Activated CD8-positive, alpha-beta T cell treated with anti-CD3 and anti-CD28 coated beads for 36 hours (primary cell): ENCODE results near the gene DCC. TPM values are rescaled to one million over a fixed set of nuclear protein-coding genes. Genes with fewer than 3 reads are reported as not detected.

Source experiments
- ATAC-seq: fragments of 200-7000 bp; cut with Tn5 transposase; one replicate; pipeline ENCODE4 v1.10.0; 2021; ENCODE audit warnings: mild to moderate bottlenecking, moderate library complexity
- CTCF ChIA-PET: fragments of 350-600 bp; sonication (Branson Sonifier 250); formaldehyde crosslinking; loops from one replicate; lab custom pipeline; 2021; ENCODE audit warnings: antibody characterized with exemption; lab: Charles Lee
- POLR2A ChIA-PET: fragments of 350-600 bp; sonication (Branson Sonifier 250); formaldehyde crosslinking; loops from one replicate; lab custom pipeline; 2021; ENCODE audit warnings: antibody characterized with exemption; lab: Charles Lee
- DNase-seq: peaks from one replicate; pipeline ENCODE4 v3.0.0-alpha.2; 2020
- H3K27ac Mint-ChIP-seq: one replicate; pipeline ENCODE4 v1.8.0; 2021; ENCODE audit warnings: mild to moderate bottlenecking, mixed read lengths
- H3K27me3 Mint-ChIP-seq: one replicate; pipeline ENCODE4 v1.8.0; 2021; ENCODE audit warnings: mixed read lengths
- H3K36me3 Mint-ChIP-seq: one replicate; pipeline ENCODE4 v1.8.0; 2021; ENCODE audit warnings: low read depth, mixed read lengths
- H3K4me1 Mint-ChIP-seq: one replicate; pipeline ENCODE4 v1.8.0; 2021; ENCODE audit warnings: low read depth, mixed read lengths
- H3K4me3 Mint-ChIP-seq: one replicate; pipeline ENCODE4 v1.8.0; 2021; ENCODE audit warnings: mild to moderate bottlenecking, moderate library complexity, mixed read lengths
- H3K9me3 Mint-ChIP-seq: one replicate; pipeline ENCODE4 v1.8.0; 2021; ENCODE audit warnings: mixed read lengths
- CTCF ChIP-seq: fragments of 200-600 bp; IDR thresholded peaks from one replicate; pipeline ENCODE4 v1.8.0; 2022; ENCODE audit warnings: antibody characterized with exemption, mild to moderate bottlenecking
- intact Hi-C: fragments of 100-400 bp; cut with micrococcal nuclease; formaldehyde crosslinking; loops from one replicate; pipeline ENCODE4 v1.10.0; 2022
- total RNA-seq, 2 experiments: library from RNA; stranded (reverse); gene quantifications; one replicate each; pipeline ENCODE4 v1.2.3, GENCODE V29; 2021

DCC gene
- total RNA-seq, 2 experiments from 2014 or later = not detected

GRCh38 chr18:52394602-52395001, 54.6 kb downstream of the DCC start:
- ATAC-seq = no peak
- intact Hi-C loops = no loop called here
- no peaks in the 10 kb centered on the region for H3K27me3 Mint-ChIP-seq
- no peak for TF ChIP-seq CTCF
- H3K4me3 Mint-ChIP-seq = no peak overlapping the region
- no peaks in the 10 kb centered on the region for H3K9me3 Mint-ChIP-seq
- DNase-seq = no peak
- H3K36me3 Mint-ChIP-seq = no peaks in the 10 kb centered on the region
- POLR2A ChIA-PET = no interaction called here
- H3K27ac Mint-ChIP-seq = no peak overlapping the region
- CTCF ChIA-PET = no interaction called here
- no peaks in the 10 kb centered on the region for H3K4me1 Mint-ChIP-seq

- ChIA-PET CTCF (no interaction called here), POLR2A (no interaction called here)
Measured at GRCh38 chr18:52395146-52395852, 55.3 kb downstream of the DCC start.

GRCh38 chr18:52401236-52401635, 61.2 kb downstream of the DCC start:
- H3K4me3 Mint-ChIP-seq = no peak overlapping the region
- ATAC-seq = no peak
- CTCF ChIA-PET = no interaction called here
- H3K4me1 Mint-ChIP-seq = no peaks in the 10 kb centered on the region
- intact Hi-C loops = no loop called here
- H3K27me3 Mint-ChIP-seq = no peaks in the 10 kb centered on the region
- H3K27ac Mint-ChIP-seq = no peak overlapping the region
- POLR2A ChIA-PET = no interaction called here
- H3K36me3 Mint-ChIP-seq = no peaks in the 10 kb centered on the region
- no peaks in the 10 kb centered on the region for H3K9me3 Mint-ChIP-seq
- DNase-seq = no peak
- TF ChIP-seq CTCF = no peak

More at GRCh38 chr18:52395146-52395852, 55.3 kb downstream of the DCC start:
- no peaks in the 10 kb centered on the region for H3K9me3 Mint-ChIP-seq
- H3K4me3 Mint-ChIP-seq = no peak overlapping the region
- no peak for ATAC-seq
- H3K27ac Mint-ChIP-seq = no peak overlapping the region
- intact Hi-C loops = no loop called here
- no peaks in the 10 kb centered on the region for H3K36me3 Mint-ChIP-seq
- no peak for TF ChIP-seq CTCF
- H3K27me3 Mint-ChIP-seq = no peaks in the 10 kb centered on the region
- no peak for DNase-seq
- no peaks in the 10 kb centered on the region for H3K4me1 Mint-ChIP-seq

- intact Hi-C loops = no loop called here
- Mint-ChIP-seq H3K27ac (no peak overlapping the region), H3K27me3 (no peaks in the 10 kb centered on the region), H3K9me3 (no peaks in the 10 kb centered on the region), H3K36me3 (no peaks in the 10 kb centered on the region), H3K4me3 (no peak overlapping the region), H3K4me1 (no peaks in the 10 kb centered on the region)
- ATAC-seq = no peak
- POLR2A ChIA-PET = no interaction called here
- no peak for TF ChIP-seq CTCF
- CTCF ChIA-PET = no interaction called here
- DNase-seq = no peak
Measured at GRCh38 chr18:52402814-52403213, 62.8 kb downstream of the DCC start.

- H3K27me3 Mint-ChIP-seq = no peaks in the 10 kb centered on the region
- no peak for TF ChIP-seq CTCF
- intact Hi-C loops = no loop called here
- POLR2A ChIA-PET = no interaction called here
- H3K36me3 Mint-ChIP-seq = no peaks in the 10 kb centered on the region
- H3K27ac Mint-ChIP-seq = no peak overlapping the region
- H3K4me1 Mint-ChIP-seq = no peaks in the 10 kb centered on the region
- H3K4me3 Mint-ChIP-seq = no peak overlapping the region
- H3K9me3 Mint-ChIP-seq = no peaks in the 10 kb centered on the region
- ATAC-seq (no peak), DNase-seq (no peak)
- CTCF ChIA-PET = no interaction called here
Measured at GRCh38 chr18:52403291-52404021, 63.5 kb downstream of the DCC start.
